Measurements from ENCODE around the gene ANO4. TPM values are rescaled to one million over a fixed set of nuclear protein-coding genes. Genes with fewer than 3 reads are reported as not detected.

Gene ANO4
- total and polyA plus RNA-seq, 4 experiments from 2014 or later: not detected

- POLR2A ChIA-PET (ENCODE audit: partially characterized antibody): no interaction called here
- intact Hi-C loops (cut with micrococcal nuclease): no loop called here
Observed at GRCh38 chr12:101066489-101066888, 271.9 kb downstream of the ANO4 start.

DNA sequence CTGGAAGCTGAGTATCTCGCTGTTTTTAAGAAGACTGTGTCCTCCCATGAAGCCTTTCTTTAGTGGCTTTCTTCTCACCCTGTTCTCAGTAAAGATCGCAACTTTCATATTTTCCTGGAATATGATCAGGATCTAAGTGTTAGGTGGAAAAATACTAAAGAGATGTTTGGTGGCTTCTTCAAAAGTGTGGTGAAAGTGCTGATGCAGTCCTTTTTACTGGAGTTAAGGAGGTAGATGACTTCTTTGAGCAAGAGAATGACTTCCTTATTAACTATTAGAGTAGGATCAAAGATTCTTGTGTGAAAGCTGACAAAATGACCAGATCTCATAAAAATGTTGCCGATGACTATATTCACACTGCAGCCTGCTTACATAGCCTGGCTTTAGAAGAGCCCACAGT is 273.8 kb downstream of the ANO4 start:
- Mint-ChIP-seq H3K27me3 (no peaks in the 10 kb centered on the region), H3K4me1 (no peaks in the 10 kb centered on the region), H3K4me3 (no peak overlapping the region), H3K27ac (no peak overlapping the region), H3K36me3 (no peaks in the 10 kb centered on the region), H3K9me3 (peaks cover 0 to 13% (median 3%) of the 10 kb centered on the region in 8 donors)
- DNase-seq: no peak
- Histone ChIP-seq H3K36me3 (ENCODE audit: insufficient read depth, low read length) (no peaks in the 10 kb centered on the region), H3K4me1 (ENCODE audit: insufficient read depth, low read length) (no peaks in the 10 kb centered on the region), H3K27me3 (ENCODE audit: insufficient read depth, low read length) (no peaks in the 10 kb centered on the region), H3K4me3 (ENCODE audit: low read length in 2 of 2) (no peak overlapping the region), H3K27ac (ENCODE audit: low read depth, low read length) (no peak overlapping the region), H3K9me3 (ENCODE audit: control insufficient read depth in 1 of 2, low read length in 2 of 2) (no peaks in the 10 kb centered on the region)
- ChIA-PET POLR2A (ENCODE audit: partially characterized antibody) (no interaction called here), CTCF (ENCODE audit: partially characterized antibody) (no interaction called here)
- intact Hi-C loops (cut with micrococcal nuclease): no loop called here

More at GRCh38 chr12:101066489-101066888, 271.9 kb downstream of the ANO4 start:
- Histone ChIP-seq H3K27me3 (ENCODE audit: insufficient read depth, low read length) (no peaks in the 10 kb centered on the region), H3K27ac (ENCODE audit: low read depth, low read length) (no peak overlapping the region), H3K4me3 (ENCODE audit: low read length in 2 of 2) (no peak overlapping the region), H3K9me3 (ENCODE audit: control insufficient read depth in 1 of 2, low read length in 2 of 2) (no peaks in the 10 kb centered on the region), H3K4me1 (ENCODE audit: insufficient read depth, low read length) (no peaks in the 10 kb centered on the region), H3K36me3 (ENCODE audit: insufficient read depth, low read length) (no peaks in the 10 kb centered on the region)
- DNase-seq: no peak
- CTCF ChIA-PET (ENCODE audit: partially characterized antibody): no interaction called here
- Mint-ChIP-seq H3K4me3 (no peak overlapping the region), H3K9me3 (peaks cover 0 to 6% (median 2%) of the 10 kb centered on the region in 8 donors), H3K27ac (no peak overlapping the region), H3K4me1 (no peaks in the 10 kb centered on the region), H3K27me3 (no peaks in the 10 kb centered on the region), H3K36me3 (no peaks in the 10 kb centered on the region)

DNA sequence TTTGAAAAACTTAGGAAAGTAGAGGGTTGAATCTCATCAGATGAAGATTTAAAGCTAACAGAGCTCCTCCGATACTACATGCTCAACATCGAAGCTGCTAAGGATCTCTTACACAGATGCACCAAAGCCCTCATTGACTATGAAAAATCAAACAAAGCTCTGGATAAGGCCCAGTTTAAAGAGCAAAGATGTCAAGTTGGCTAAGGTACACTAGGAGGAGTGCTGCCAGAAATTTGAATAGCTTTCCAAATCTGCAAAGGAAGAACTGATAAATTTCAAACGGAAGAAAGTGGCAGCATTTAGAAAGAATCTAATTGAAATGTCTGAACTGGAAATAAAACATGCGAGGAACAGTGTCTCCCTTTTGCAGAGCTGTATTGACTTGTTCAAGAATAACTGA is 274.3 kb downstream of the ANO4 start:
- CTCF ChIA-PET (ENCODE audit: partially characterized antibody): no interaction called here

GRCh38 chr12:101074940-101075680 is 280.5 kb downstream of the ANO4 start:
- POLR2A ChIA-PET (ENCODE audit: partially characterized antibody): no interaction called here
- CTCF ChIA-PET (ENCODE audit: partially characterized antibody): no interaction called here
- peaks cover 0 to 6% (median 6%) of the 10 kb centered on the region in 4 donors for H3K4me1 Mint-ChIP-seq

More for the DNA sequence above, 274.3 kb downstream of the ANO4 start:
- Histone ChIP-seq H3K4me1 (ENCODE audit: insufficient read depth, low read length) (no peaks in the 10 kb centered on the region), H3K36me3 (ENCODE audit: insufficient read depth, low read length) (no peaks in the 10 kb centered on the region), H3K9me3 (ENCODE audit: control insufficient read depth in 1 of 2, low read length in 2 of 2) (no peaks in the 10 kb centered on the region), H3K27me3 (ENCODE audit: insufficient read depth, low read length) (no peaks in the 10 kb centered on the region), H3K27ac (ENCODE audit: low read depth, low read length) (no peak overlapping the region), H3K4me3 (ENCODE audit: low read length in 2 of 2) (no peak overlapping the region)
- no peak overlapping the region for H3K4me3 Mint-ChIP-seq
- H3K9me3 Mint-ChIP-seq: peaks cover 0 to 13% (median 3%) of the 10 kb centered on the region in 8 donors
- intact Hi-C loops (cut with micrococcal nuclease): no loop called here
- no peak overlapping the region for H3K27ac Mint-ChIP-seq
- H3K36me3 Mint-ChIP-seq: no peaks in the 10 kb centered on the region
- no peak for DNase-seq
- H3K4me1 Mint-ChIP-seq: no peaks in the 10 kb centered on the region
- H3K27me3 Mint-ChIP-seq: no peaks in the 10 kb centered on the region
- POLR2A ChIA-PET (ENCODE audit: partially characterized antibody): no interaction called here

DNA sequence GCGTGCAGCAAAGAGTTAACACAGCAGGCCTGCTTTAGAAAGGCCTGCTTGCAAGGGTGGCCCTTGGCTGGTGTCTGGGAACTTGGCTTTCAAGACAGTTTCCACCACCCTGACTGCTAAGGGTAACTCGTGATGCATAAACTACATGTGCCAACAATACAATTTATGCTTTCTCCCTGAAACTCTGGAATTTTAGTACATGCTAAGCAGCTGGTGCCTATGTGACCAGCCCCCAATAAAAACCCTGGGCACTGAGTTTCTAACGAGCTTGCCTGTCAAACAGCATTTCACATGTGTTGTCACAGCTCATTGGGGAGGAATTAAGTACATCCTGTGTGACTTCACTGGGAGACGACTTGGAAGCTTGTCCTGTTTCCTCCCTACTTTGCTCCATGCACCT is 282.3 kb downstream of the ANO4 start:
- Histone ChIP-seq H3K4me3 (ENCODE audit: low read length in 2 of 2) (no peak overlapping the region), H3K9me3 (ENCODE audit: control insufficient read depth in 1 of 2, low read length in 2 of 2) (no peaks in the 10 kb centered on the region), H3K27ac (ENCODE audit: low read depth, low read length) (no peak overlapping the region), H3K4me1 (ENCODE audit: insufficient read depth, low read length) (no peaks in the 10 kb centered on the region), H3K36me3 (ENCODE audit: insufficient read depth, low read length) (no peaks in the 10 kb centered on the region), H3K27me3 (ENCODE audit: insufficient read depth, low read length) (no peaks in the 10 kb centered on the region)
- H3K27ac Mint-ChIP-seq: no peak overlapping the region
- H3K9me3 Mint-ChIP-seq: peaks cover 0 to 11% (median 0%) of the 10 kb centered on the region in 8 donors
- H3K36me3 Mint-ChIP-seq: no peaks in the 10 kb centered on the region
- no peak for DNase-seq
- intact Hi-C loops (cut with micrococcal nuclease): no loop called here
- POLR2A ChIA-PET (ENCODE audit: partially characterized antibody): no interaction called here
- no peaks in the 10 kb centered on the region for H3K27me3 Mint-ChIP-seq
- H3K4me3 Mint-ChIP-seq: no peak overlapping the region
- CTCF ChIA-PET (ENCODE audit: partially characterized antibody): no interaction called here
- H3K4me1 Mint-ChIP-seq: peaks cover 0 to 6% (median 6%) of the 10 kb centered on the region in 4 donors

More at GRCh38 chr12:101074940-101075680, 280.5 kb downstream of the ANO4 start:
- Mint-ChIP-seq H3K36me3 (no peaks in the 10 kb centered on the region), H3K27me3 (no peaks in the 10 kb centered on the region), H3K4me3 (no peak overlapping the region), H3K27ac (no peak overlapping the region), H3K9me3 (peaks cover 0 to 11% (median 0%) of the 10 kb centered on the region in 8 donors)
- intact Hi-C loops (cut with micrococcal nuclease): no loop called here
- Histone ChIP-seq H3K27me3 (ENCODE audit: insufficient read depth, low read length) (no peaks in the 10 kb centered on the region), H3K36me3 (ENCODE audit: insufficient read depth, low read length) (no peaks in the 10 kb centered on the region), H3K9me3 (ENCODE audit: control insufficient read depth in 1 of 2, low read length in 2 of 2) (no peaks in the 10 kb centered on the region), H3K27ac (ENCODE audit: low read depth, low read length) (no peak overlapping the region), H3K4me3 (ENCODE audit: low read length in 2 of 2) (no peak overlapping the region), H3K4me1 (ENCODE audit: insufficient read depth, low read length) (no peaks in the 10 kb centered on the region)
- DNase-seq: no peak

- Mint-ChIP-seq H3K4me3 (no peak overlapping the region), H3K27me3 (no peaks in the 10 kb centered on the region), H3K27ac (no peak overlapping the region), H3K4me1 (peaks cover 0 to 6% (median 6%) of the 10 kb centered on the region in 4 donors), H3K9me3 (peaks cover 0 to 4% (median 1%) of the 10 kb centered on the region in 8 donors), H3K36me3 (no peaks in the 10 kb centered on the region)
- CTCF ChIA-PET (ENCODE audit: partially characterized antibody): no interaction called here
- no peaks in the 10 kb centered on the region for H3K36me3 ChIP-seq (ENCODE audit: insufficient read depth, low read length)
- H3K4me1 ChIP-seq (ENCODE audit: insufficient read depth, low read length): no peaks in the 10 kb centered on the region
- H3K27me3 ChIP-seq (ENCODE audit: insufficient read depth, low read length): no peaks in the 10 kb centered on the region
- POLR2A ChIA-PET (ENCODE audit: partially characterized antibody): no interaction called here
- no peak overlapping the region for H3K27ac ChIP-seq (ENCODE audit: low read depth, low read length)
- no peak overlapping the region for H3K4me3 ChIP-seq (ENCODE audit: low read length in 2 of 2)
- intact Hi-C loops (cut with micrococcal nuclease): no loop called here
- H3K9me3 ChIP-seq (ENCODE audit: control insufficient read depth in 1 of 2, low read length in 2 of 2): no peaks in the 10 kb centered on the region
- no peak for DNase-seq
Observed at GRCh38 chr12:101077791-101078528, 283.4 kb downstream of the ANO4 start.

- no peaks in the 10 kb centered on the region for H3K27me3 ChIP-seq (ENCODE audit: insufficient read depth, low read length)
- H3K9me3 Mint-ChIP-seq: peaks cover 0 to 4% (median under 1%) of the 10 kb centered on the region in 8 donors
- no peaks in the 10 kb centered on the region for H3K27me3 Mint-ChIP-seq
- H3K4me1 ChIP-seq (ENCODE audit: insufficient read depth, low read length): no peaks in the 10 kb centered on the region
- ChIA-PET CTCF (ENCODE audit: partially characterized antibody) (no interaction called here), POLR2A (ENCODE audit: partially characterized antibody) (no interaction called here)
- intact Hi-C loops (cut with micrococcal nuclease): no loop called here
- H3K9me3 ChIP-seq (ENCODE audit: control insufficient read depth in 1 of 2, low read length in 2 of 2): no peaks in the 10 kb centered on the region
- no peaks in the 10 kb centered on the region for H3K36me3 ChIP-seq (ENCODE audit: insufficient read depth, low read length)
- H3K4me1 Mint-ChIP-seq: peaks cover 0 to 6% (median 6%) of the 10 kb centered on the region in 4 donors
- H3K4me3 Mint-ChIP-seq: peak overlapping the region in 1 of 8 donors; percentile 49
- no peak overlapping the region for H3K4me3 ChIP-seq (ENCODE audit: low read length in 2 of 2)
- DNase-seq: no peak
- H3K27ac ChIP-seq (ENCODE audit: low read depth, low read length): no peak overlapping the region
- H3K36me3 Mint-ChIP-seq: no peaks in the 10 kb centered on the region
- no peak overlapping the region for H3K27ac Mint-ChIP-seq
Observed at GRCh38 chr12:101078536-101079285, 284.1 kb downstream of the ANO4 start.

Measured in CD4-positive, alpha-beta memory T cell (primary cell).